GM21447 (cell line): ENCODE results near the gene ST6GALNAC4.

Experiments
- ATAC-seq: cut with Tn5 transposase; IDR thresholded peaks from one replicate; pipeline ENCODE4 v1.9.1; 2021; ENCODE audit not compliant: unreplicated experiment

ST6GALNAC4 gene

GRCh38 chr9:127916720-127917581, at the start of gene ST6GALNAC4:
Gene ST6GALNAC4 (minus strand): TSS chr9:127917041. CDS start chr9:127916419, 622 bp downstream.
- ATAC-seq = peak; percentile 51

- ATAC-seq = no peak
Measured at GRCh38 chr9:127965953-127966352, 49.1 kb upstream of the ST6GALNAC4 start.

- no peak for ATAC-seq
Measured at GRCh38 chr9:127963359-127964064, 46.7 kb upstream of the ST6GALNAC4 start.

GRCh38 chr9:127963041-127963358, 46.2 kb upstream of the ST6GALNAC4 start:
- ATAC-seq = no peak

GRCh38 chr9:127962278-127962677, 45.4 kb upstream of the ST6GALNAC4 start:
- ATAC-seq = no peak

- ATAC-seq = no peak
Measured at GRCh38 chr9:127961613-127962155, 44.8 kb upstream of the ST6GALNAC4 start.

- no peak for ATAC-seq
Measured at GRCh38 chr9:127961155-127961490, 44.3 kb upstream of the ST6GALNAC4 start.

GRCh38 chr9:127960410-127961154, 43.7 kb upstream of the ST6GALNAC4 start:
- no peak for ATAC-seq

- ATAC-seq = no peak
Measured at GRCh38 chr9:127959841-127960409, 43.1 kb upstream of the ST6GALNAC4 start.

GRCh38 chr9:127959398-127959797, 42.6 kb upstream of the ST6GALNAC4 start:
- ATAC-seq = no peak

GRCh38 chr9:127958728-127959127, 41.9 kb upstream of the ST6GALNAC4 start:
- no peak for ATAC-seq

- ATAC-seq = peak; percentile 72
Measured at GRCh38 chr9:127955294-127956015, 38.6 kb upstream of the ST6GALNAC4 start.

GRCh38 chr9:127954831-127955293, 38.0 kb upstream of the ST6GALNAC4 start:
- no peak for ATAC-seq

- ATAC-seq = no peak
Measured at GRCh38 chr9:127953768-127954505, 37.1 kb upstream of the ST6GALNAC4 start.

- ATAC-seq = no peak
Measured at GRCh38 chr9:127953154-127953553, 36.3 kb upstream of the ST6GALNAC4 start.

- ATAC-seq = no peak
Measured at GRCh38 chr9:127950513-127951289, 33.9 kb upstream of the ST6GALNAC4 start.

GRCh38 chr9:127949827-127950512, 33.1 kb upstream of the ST6GALNAC4 start:
- no peak for ATAC-seq
